Esophagus squamous epithelium (tissue), 4 donors: Measurements from ENCODE around the gene CZIB.

ENCODE experiments used
- POLR2A ChIP-seq, 4 donors: fragments of 450-650 bp; IDR thresholded peaks; one replicate each; pipeline ENCODE4 v1.6.1; 2017; ENCODE audit warnings: antibody characterized with exemption in 4 of 4, mild to moderate bottlenecking in 4 of 4, moderate library complexity in 3 of 4
- TF ChIP-seq, protein P1 (sequence below), 6 experiments: fragments of 450-650 bp in 4 of 6; fragments of 200-600 bp in 2 of 6; sonication (generic) in 2 of 6; IDR thresholded peaks; one replicate each; pipeline ENCODE4 v1.5.1; 2016 to 2019; ENCODE audit warnings: antibody characterized with exemption in 6 of 6, mild to moderate bottlenecking in 4 of 6, moderate library complexity in 4 of 6

DNA sequence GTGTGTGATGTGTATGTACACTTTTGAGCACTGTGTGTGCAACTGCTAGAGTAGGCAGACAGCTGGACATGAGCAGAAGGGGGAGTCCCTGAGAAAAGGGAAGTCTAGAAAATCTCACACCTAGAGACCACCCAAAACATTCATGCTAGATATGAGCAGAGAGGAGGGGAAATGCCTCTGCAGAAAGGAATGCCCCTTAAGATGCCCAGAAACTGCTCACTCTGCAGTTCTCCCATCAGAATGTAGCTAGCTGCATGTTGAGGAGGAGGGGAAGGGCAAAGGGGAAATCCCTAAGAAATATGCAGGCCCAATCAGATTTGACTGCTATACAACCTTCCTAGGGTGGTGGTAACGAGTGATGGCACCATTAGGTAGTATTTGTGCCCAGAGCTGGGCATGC lies 49.7 kb upstream of the CZIB start:
- TF ChIP-seq, protein P1, sequence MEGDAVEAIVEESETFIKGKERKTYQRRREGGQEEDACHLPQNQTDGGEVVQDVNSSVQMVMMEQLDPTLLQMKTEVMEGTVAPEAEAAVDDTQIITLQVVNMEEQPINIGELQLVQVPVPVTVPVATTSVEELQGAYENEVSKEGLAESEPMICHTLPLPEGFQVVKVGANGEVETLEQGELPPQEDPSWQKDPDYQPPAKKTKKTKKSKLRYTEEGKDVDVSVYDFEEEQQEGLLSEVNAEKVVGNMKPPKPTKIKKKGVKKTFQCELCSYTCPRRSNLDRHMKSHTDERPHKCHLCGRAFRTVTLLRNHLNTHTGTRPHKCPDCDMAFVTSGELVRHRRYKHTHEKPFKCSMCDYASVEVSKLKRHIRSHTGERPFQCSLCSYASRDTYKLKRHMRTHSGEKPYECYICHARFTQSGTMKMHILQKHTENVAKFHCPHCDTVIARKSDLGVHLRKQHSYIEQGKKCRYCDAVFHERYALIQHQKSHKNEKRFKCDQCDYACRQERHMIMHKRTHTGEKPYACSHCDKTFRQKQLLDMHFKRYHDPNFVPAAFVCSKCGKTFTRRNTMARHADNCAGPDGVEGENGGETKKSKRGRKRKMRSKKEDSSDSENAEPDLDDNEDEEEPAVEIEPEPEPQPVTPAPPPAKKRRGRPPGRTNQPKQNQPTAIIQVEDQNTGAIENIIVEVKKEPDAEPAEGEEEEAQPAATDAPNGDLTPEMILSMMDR (IDR thresholded peaks at IDR 0.05): no peak
- TF ChIP-seq POLR2A (IDR thresholded peaks at IDR 0.05): no peak
